Uterus (tissue), 4 donors: ENCODE measurements around the gene HS6ST1. TPM values are rescaled to one million over a fixed set of nuclear protein-coding genes. Genes with fewer than 3 reads are reported as not detected.

Source experiments
- DNase-seq, 2 donors: peaks; one replicate each; pipeline ENCODE4 v3.0.0-alpha.2; 2019 to 2020
- H3K27ac ChIP-seq, 2 donors: fragments of 200-600 bp; sonication (generic); 1 replicate in 1 of 2; 2 replicates in 1 of 2; pipeline ENCODE4 v1.5.1; 2016 to 2018
- H3K27me3 ChIP-seq, 2 donors: fragments of 200-600 bp; sonication (generic); one replicate each; pipeline ENCODE4 v1.5.1; 2018 to 2019; ENCODE audit warnings: control low read depth in 1 of 2
- H3K36me3 ChIP-seq, 2 donors: fragments of 200-600 bp; sonication (generic); one replicate each; pipeline ENCODE4 v1.5.1; 2019; ENCODE audit warnings: control low read depth in 1 of 2
- H3K4me1 ChIP-seq, 2 donors: fragments of 200-600 bp; sonication (generic); one replicate each; pipeline ENCODE4 v1.5.1; 2018 to 2019; ENCODE audit warnings: control low read depth in 1 of 2
- H3K4me3 ChIP-seq, 2 donors: fragments of 200-600 bp; sonication (generic); 1 replicate in 1 of 2; 2 replicates in 1 of 2; pipeline ENCODE4 v1.5.1; 2018 to 2019; ENCODE audit warnings: mild to moderate bottlenecking in 1 of 2
- H3K9me3 ChIP-seq, 2 donors: fragments of 200-600 bp; sonication (generic); one replicate each; pipeline ENCODE4 v1.5.1; 2019; ENCODE audit warnings: control low read depth in 1 of 2
- CTCF ChIP-seq, 4 experiments: fragments of 200-600 bp in 2 of 4; fragments of 450-650 bp in 2 of 4; sonication (generic) in 2 of 4; IDR thresholded peaks; one replicate each; pipeline ENCODE4 v1.5.1; 2016 to 2019; ENCODE audit warnings: antibody characterized with exemption in 4 of 4, mild to moderate bottlenecking in 2 of 4, moderate library complexity in 1 of 4
- POLR2A ChIP-seq, 2 donors: fragments of 450-650 bp; IDR thresholded peaks; one replicate each; pipeline ENCODE4 v1.6.1; 2016; ENCODE audit warnings: antibody characterized with exemption in 2 of 2, mild to moderate bottlenecking in 1 of 2, moderate library complexity in 1 of 2
- intact Hi-C: fragments of 100-400 bp; cut with DNase I; formaldehyde crosslinking; loops from one replicate; pipeline ENCODE4 v1.15.1; 2023; ENCODE audit warnings: low total_unique reads
- total RNA-seq, 4 donors: library from RNA; depleted of rRNA in 3 of 4; stranded (reverse); fragments of >200 nt in 3 of 4; gene quantifications; one replicate each; pipeline versions ENCODE4 v1.1.0 to v1.2.4, GENCODE V29; 2014 to 2023
- donor health status: DM: yes; HTN: yes; CAD: no.

The HS6ST1 gene
- total RNA-seq, 4 donors from 2014 or later = 22.7 to 198 (median 37.4) TPM

DNA sequence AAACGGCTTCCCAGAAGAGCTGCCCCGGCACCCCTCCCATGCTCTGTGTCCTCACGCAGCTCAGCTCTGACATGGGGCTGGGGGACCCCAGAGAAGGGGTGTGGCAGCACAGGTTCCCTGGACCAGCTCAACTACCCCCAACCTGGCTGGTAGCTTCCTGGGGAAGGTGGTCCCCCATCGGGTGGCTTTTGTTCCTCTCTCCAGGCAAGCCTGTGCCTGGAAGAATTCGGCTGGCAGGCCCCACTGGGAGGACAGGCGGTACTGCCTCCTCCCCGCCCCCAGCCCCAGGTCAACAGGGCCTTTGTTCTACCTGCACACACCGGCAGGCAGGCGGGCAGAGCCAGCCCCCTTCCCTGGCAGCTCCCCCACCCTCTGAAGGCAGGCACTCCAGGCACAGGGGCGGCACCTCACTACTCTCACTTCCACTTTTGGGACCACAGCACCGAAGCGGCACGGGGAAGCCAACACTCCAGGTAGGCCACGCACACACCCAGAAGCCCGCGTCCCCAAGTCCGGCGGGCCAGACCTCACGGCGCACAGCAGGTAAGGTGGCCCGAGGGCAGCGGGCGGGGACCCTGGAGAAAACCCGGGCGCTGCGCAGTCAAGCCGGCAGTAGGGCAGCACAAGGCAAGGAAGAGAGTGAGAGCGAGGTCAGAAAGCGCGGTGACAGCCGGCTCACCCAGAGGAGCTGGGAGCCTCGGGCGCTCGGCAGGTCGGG lies 1.3 kb downstream of the HS6ST1 start:
- peaks cover 0 to 4% of the 10 kb centered on the region in 2 donors for H3K4me1 ChIP-seq
- DNase-seq = no peak
- TF ChIP-seq POLR2A (IDR thresholded peaks at IDR 0.05) (no peak), CTCF (IDR thresholded peaks at IDR 0.05) (no peak)
- no peaks in the 10 kb centered on the region for H3K27me3 ChIP-seq
- peak overlapping the region in 1 of 2 donors; percentile 31 for H3K27ac ChIP-seq
- peak overlapping the region; percentile 65 to 81 for H3K4me3 ChIP-seq
- no peaks in the 10 kb centered on the region for H3K36me3 ChIP-seq
- intact Hi-C loops = no loop called here
- H3K9me3 ChIP-seq = no peaks in the 10 kb centered on the region

DNA sequence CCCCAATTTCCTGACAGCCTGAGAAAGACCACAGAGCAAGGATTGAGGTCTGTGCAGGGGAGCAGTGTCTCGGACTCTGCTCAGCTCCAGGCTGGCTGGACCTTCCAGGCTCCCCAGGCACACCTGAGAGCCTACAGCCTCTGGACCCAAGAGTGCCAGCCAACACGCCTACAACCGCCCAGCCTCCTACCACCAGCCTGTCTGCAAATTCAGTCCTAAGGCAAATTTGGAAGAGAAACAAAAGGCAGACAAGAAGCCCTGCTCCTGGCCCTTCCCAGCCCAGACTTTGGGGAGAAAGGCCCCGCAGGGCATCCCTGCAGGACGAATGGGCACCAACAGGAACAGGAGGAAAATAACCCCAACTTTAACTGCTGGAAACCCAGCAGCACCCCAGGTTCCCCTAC lies 1.9 kb downstream of the HS6ST1 start:
- no peak overlapping the region for H3K27ac ChIP-seq
- no peak for DNase-seq
- no peaks in the 10 kb centered on the region for H3K36me3 ChIP-seq
- intact Hi-C loops = no loop called here
- no peak for TF ChIP-seq POLR2A (IDR thresholded peaks at IDR 0.05)
- no peak for TF ChIP-seq CTCF (IDR thresholded peaks at IDR 0.05)
- H3K4me1 ChIP-seq = peaks cover 0 to 4% of the 10 kb centered on the region in 2 donors
- no peaks in the 10 kb centered on the region for H3K27me3 ChIP-seq
- no peaks in the 10 kb centered on the region for H3K9me3 ChIP-seq
- peak overlapping the region; percentile 65 to 81 for H3K4me3 ChIP-seq

DNA sequence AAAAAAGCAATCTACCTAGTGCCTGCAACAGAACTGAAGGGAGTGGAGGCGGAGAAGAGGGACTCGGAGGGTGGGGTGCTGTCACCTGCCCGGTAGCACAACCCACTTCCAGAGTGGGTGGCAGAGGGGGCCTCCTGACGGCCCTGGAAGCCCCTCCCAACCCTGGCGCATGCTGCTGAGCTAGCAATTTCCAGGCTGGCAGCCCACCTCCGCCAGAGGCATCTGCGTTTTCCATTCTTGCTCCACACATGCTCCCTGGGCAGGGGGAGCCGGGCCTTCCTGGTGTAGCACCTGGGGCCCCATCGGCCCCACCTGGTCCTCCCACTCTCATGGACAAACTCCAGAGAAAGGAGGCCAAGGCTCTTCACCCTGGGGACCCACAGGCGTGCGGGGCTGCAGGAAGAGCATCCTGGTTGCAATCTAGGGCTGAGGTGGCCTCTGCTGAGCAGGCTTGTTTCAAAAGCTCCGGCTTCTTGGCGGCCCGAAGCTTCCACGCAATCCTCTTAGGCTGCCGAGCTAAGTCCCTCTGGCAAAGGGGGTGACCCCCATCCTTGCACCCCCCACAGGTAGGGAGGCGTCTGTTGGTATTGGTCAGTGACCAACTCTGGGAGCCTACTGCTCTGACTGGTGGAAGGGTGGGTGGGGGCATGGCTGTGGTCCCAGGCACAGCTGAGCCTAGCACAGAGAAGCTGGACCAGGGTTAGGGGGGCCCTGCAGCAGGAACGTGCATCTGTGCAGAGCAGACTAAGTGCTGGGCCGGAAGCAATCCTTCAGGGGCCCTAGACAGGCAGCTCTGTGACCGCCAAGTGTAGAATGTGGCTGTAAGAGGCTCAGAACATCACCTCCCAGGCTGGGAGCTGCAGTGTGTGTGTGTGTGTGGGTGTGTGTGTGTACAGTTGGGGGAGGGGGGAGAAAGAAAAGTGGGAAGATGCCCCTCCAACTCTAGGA lies 2.6 kb downstream of the HS6ST1 start:
- Histone ChIP-seq H3K36me3 (no peaks in the 10 kb centered on the region), H3K27ac (no peak overlapping the region), H3K9me3 (no peaks in the 10 kb centered on the region), H3K4me3 (peak overlapping the region in 1 of 2 donors; percentile 81), H3K27me3 (no peaks in the 10 kb centered on the region), H3K4me1 (peaks cover 0 to 4% of the 10 kb centered on the region in 2 donors)
- TF ChIP-seq CTCF (IDR thresholded peaks at IDR 0.05) (no peak), POLR2A (IDR thresholded peaks at IDR 0.05) (no peak)
- intact Hi-C loops = no loop called here
- no peak for DNase-seq

DNA sequence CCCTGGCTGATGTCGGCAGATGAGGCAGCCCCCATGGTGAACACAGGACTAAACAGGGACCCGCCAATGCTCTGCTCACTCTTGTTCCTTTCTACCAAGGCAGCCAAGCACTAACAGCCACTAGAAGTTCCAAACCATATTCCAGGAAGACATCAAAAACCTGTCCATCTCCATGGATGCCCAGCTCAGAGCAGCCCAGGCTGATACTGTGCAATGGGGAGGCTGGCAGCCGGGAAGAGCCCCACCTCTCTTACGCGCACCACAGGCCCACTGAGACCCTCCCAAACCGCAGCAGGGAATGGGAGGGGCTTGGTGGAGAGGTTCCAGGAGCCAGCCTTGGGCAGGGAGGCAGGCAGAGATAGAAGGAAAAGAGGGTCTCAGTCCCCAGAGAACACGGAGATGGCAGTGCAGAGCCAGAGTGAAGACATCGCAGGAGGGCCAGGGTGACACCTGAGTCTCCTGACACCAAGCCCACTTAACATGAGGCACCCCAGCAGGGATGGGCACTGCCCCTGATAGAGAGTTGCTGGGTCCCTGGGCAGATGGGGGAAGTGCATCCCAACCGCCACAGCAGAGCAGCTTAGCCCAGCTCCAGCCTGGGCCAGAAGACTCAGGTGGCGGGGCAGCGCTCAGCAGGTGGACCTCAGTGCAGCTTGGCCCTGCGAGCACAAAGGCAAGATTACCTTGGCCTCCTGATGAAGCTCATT lies 3.4 kb downstream of the HS6ST1 start:
- H3K27ac ChIP-seq = no peak overlapping the region
- no peaks in the 10 kb centered on the region for H3K36me3 ChIP-seq
- intact Hi-C loops = no loop called here
- no peak overlapping the region for H3K4me3 ChIP-seq
- H3K9me3 ChIP-seq = no peaks in the 10 kb centered on the region
- H3K27me3 ChIP-seq = no peaks in the 10 kb centered on the region
- TF ChIP-seq CTCF (IDR thresholded peaks at IDR 0.05) (no peak), POLR2A (IDR thresholded peaks at IDR 0.05) (no peak)
- DNase-seq = no peak
- peaks cover 0 to 4% of the 10 kb centered on the region in 2 donors for H3K4me1 ChIP-seq
